Middle frontal gyrus (tissue), 1 donor: ENCODE data around the gene DCDC2.
"Not testable (repeated sequence)": the region's sequence is repeated elsewhere in the genome, so short reads cannot be mapped to it uniquely, and the experiment has no call there.

Experiments used
- DNase-seq: peaks from one replicate; pipeline ENCODE4 v3.0.0-alpha.2; 2015; ENCODE audit warnings: low spot score; ENCODE audit errors: extremely low spot score

Gene DCDC2

DNA sequence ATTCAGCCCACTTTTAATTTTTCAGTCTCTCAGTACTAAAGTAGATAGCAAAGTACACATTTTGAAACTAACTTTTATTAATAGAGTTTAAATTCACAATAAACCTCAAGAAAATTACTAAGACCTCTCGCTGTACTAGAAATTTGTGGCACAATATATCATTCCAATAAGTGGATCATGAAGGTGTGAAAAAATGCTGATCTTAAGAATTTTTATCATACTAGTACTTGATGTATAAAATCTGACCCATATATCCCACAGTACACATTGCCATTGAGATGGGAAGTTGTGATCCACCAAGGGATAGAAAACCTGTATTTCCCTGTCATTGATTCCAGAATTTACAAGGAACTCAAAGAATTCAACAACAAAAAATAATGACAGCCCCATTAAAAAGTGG is 85.7 kb downstream of the DCDC2 start:
- DNase-seq = no peak

DNA sequence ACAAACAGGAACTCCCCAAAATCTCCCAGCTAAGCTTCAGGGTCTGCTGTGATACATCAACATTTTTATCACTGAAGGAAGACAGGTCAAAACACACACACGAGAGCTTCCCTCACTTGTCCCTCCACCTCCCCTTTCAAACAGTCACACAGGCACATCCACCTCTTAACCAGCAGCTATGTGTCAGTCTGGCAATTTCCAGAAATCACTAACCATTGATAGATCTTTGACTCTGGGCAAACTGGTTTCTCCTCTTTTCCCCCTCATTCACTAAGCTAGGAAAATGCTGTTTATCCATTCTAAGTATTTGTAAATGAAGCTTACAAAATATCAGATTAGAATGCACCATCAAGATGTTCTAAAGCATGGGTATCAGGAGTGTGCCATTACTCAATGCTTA is 87.8 kb downstream of the DCDC2 start:
- DNase-seq = no peak

DNA sequence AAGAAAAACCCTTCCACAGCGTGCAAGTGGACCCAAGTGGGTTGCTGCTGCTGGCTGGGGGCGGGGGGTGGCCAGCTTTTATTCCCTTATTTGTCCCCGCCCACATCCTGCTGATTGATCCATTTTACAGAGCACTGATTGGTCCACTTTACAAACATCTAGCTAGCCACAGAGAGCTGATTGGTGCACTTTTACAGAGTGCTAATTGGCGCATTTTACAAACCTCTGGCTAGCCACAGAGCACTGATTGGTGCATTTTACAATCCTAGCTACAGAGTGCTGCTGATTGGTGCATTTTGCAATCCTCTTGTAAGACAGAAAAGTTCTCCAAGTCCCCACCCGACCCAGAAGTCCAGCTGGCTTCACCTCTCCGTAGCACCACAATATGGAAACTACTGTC is 99.6 kb downstream of the DCDC2 start:
- not testable (repeated sequence) for DNase-seq

- DNase-seq = no peak
These were observed 100.6 kb downstream of the DCDC2 start for GRCh38 chr6:24257282-24257681.

DNA sequence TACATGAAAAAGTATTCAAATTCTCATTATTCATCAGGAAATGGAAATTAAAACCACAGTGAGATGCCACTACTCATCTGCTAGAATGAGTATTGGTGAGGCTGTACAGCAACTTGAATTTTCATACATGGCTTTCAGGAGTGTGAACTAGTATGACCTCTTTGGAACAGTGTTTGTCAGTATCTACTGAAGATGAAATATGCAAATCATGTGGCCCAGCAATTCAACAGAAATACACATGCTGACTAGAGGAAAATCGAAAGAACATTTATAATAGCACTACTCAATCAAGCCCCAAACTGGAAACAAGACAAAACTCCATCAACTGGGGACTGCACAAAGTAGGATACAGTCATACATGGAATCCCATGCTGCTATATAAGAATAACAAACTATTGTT is 102.2 kb downstream of the DCDC2 start:
- no peak for DNase-seq

DNA sequence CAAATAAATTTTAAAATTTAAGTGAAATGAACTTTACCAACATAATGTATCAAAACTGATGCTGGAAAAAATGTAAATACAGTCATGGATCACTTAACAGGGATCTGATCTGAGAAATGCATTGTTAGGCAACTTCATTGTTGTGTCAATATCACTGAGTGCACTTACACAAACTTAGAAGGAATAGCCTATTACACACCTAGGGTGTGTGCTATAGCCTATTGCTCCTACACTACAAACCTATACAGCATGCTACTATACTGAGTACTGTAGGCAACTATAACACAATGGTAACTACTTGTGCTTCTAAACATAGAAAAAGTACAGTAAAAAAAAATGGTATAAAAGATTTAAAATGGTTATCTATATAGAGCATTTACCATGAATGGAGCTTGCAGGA is 104.5 kb downstream of the DCDC2 start:
- DNase-seq = no peak

- DNase-seq = no peak
These were observed 105.6 kb downstream of the DCDC2 start for GRCh38 chr6:24252280-24252679.

DNA sequence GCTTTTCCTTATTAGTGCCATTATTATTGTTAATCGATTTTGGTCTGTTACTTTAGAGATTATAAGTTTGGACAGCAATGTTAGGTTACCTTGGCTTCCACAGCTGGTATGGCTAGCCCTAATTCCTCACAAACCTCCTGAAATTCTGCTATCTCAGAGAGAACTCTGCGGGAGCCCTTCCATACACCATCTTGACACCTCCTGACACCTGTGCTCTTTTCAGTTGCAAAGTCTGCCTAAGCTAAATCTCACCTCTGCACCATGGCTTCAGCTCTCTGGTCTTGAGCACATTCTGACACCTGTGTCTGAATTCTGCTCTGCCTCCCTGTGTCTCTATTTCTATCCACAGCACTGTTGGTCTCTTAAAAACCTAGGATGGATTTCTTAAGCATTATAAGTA is 106.5 kb downstream of the DCDC2 start:
- no peak for DNase-seq

GRCh38 chr6:24249926-24250325 is 107.9 kb downstream of the DCDC2 start:
- DNase-seq = no peak

GRCh38 chr6:24245275-24245674 is 112.6 kb downstream of the DCDC2 start:
- DNase-seq = no peak

DNA sequence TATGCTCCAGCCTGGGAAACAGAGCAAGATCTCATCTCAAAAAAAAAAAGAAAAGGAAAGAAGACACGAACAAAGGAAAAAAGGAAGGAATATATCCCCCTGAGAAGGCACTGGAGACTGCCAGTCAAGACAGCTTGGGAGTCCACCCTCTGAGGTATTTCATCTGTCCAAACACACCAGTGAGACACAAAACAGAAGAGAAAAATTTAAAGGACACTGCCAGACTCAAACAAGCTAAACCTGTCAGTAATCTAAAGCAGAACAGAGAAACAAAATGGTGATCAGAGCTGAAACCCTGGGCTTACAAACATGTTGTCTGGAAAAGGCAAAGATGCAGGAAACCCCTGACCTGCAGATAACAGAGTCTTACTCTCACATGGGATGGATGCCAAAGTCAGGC is 114.9 kb downstream of the DCDC2 start:
- DNase-seq = no peak

DNA sequence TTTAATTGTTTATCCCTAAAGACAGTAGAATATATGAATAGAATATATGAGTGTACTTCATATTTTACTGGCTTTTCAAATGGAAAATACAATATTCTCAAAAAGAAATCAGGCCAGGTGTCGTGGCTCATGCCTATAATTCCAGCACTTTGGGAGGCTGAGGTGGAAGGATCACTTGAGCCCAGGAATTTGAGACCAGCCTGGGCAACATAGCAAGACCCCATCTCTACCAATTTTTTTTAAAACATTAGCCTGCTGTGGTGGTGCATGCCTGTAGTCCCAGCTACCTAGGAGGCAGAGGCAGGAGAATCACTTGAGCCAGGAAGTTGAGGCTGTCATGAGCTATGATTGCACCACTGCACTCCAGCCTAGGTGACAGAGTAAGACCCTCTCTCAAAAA is 116.1 kb downstream of the DCDC2 start:
- not testable (repeated sequence) for DNase-seq

DNA sequence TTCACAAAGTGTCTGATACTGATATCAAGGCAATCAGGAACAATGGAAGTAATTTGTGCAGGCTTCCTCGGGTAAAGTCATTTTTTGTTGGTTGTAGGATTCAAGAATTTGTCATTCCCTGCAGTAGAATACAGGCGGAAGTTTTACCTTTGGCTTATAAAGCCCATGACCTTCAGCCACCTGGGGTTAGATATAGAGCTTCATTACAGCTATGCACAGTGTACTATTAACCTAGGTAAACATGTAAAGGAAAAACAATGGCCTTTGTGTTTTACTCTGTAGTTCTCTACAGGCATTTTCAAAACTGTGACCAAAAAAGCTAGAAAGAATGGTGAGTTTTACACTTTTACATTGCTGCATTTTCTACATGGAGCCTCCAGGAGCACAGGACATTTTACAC is 116.9 kb downstream of the DCDC2 start:
- DNase-seq = no peak

- no peak for DNase-seq
These were observed 117.4 kb downstream of the DCDC2 start for GRCh38 chr6:24240380-24240928.

GRCh38 chr6:24238700-24239099 is 119.2 kb downstream of the DCDC2 start:
- DNase-seq = no peak

GRCh38 chr6:24236779-24237178 is 121.1 kb downstream of the DCDC2 start:
- DNase-seq = not testable (repeated sequence)

- no peak for DNase-seq
These were observed 123.9 kb downstream of the DCDC2 start for GRCh38 chr6:24233813-24234442.

- no peak for DNase-seq
These were observed 126.4 kb downstream of the DCDC2 start for GRCh38 chr6:24231438-24231977.

DNA sequence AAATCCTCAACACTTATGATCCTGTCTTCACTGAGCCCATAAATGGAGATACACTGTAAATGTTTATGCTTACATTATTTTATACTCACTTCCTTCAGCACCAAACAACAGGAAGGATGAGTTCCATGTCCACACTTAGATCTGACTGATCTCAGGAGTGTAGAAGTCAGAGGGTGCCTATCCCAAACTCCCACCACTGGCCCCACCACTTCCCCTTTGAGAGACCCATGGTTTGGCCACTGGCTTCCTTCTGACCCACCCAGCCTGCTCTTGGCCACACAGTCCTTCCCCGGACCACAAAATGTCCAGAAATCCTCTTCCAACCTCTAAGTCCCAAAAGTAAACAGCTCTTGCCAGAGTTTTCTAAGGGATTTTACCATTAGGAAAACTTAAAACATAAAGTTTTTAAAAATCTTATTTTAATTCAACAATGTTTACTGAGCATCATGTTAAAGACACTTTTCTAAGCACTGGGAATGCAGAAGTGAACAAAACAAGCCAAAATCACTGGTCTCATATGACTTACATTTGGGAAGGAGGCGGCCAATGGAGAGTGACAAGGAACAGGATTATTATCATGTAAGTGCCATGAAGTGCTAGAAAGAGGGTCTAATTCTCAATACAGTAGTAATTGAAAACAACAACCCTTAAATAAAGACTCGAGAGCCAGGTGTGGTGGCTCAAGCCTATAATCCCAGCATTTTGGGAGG is 128.0 kb downstream of the DCDC2 start:
- no peak for DNase-seq

- DNase-seq = no peak
These were observed 129.1 kb downstream of the DCDC2 start for GRCh38 chr6:24228681-24229255.

DNA sequence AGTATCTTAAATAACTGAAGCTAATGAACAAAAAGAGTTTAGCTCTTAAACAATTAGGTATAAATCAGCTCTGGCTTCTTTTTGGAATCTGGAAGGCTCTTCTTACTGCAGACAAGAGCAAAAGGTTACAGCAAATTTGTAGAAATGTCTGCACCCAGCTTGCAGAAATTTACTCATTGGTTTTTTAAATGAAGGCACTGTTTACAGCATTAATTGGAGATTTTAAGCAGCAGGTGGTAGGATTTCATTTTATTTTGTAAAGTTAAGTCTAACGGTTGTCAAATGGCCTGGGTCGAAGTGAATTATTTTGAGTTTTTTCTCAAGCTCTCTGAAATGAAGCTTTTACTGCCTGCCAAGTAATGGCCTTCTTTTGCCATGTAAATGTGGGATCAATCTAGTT is 129.7 kb downstream of the DCDC2 start:
- DNase-seq = no peak

DNA sequence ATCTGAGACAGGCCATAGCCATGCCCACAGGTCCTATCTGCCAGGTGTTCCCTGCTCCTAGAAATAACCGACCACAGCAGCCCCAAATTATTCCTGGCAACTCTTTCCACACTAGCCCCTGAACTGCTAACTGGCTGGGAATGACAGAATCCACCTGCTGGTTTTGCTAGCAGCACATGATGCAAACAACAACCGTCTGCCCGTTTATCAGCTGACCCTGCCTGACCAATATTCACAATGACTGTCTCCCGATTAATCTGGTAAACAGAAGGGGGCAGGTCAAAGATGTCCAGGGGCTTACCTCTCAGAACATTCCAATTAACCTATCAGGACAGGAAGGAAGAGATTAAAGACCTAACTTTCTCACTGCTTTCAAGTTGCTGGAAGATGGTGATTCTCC is 130.3 kb downstream of the DCDC2 start:
- no peak for DNase-seq
